ENCODE measurements around the gene ALG3. TPM values are rescaled to one million over a fixed set of nuclear protein-coding genes. Genes with fewer than 3 reads are reported as not detected.

The ALG3 gene
- total and polyA plus RNA-seq, 10 donors = 18.7 to 59.0 (median 25.7) TPM

GRCh38 chr3:184211718-184212117 lies 37.0 kb downstream of the ALG3 start:
- TF ChIP-seq CTCF (IDR thresholded peaks at IDR 0.05 in 8 of 11, conservative IDR thresholded peaks at IDR 0.05 in 3 of 11) (no peak), POLR2AphosphoS5 (IDR thresholded peaks at IDR 0.05) (no peak), POLR2A (IDR thresholded peaks at IDR 0.05) (no peak)
- DNase-seq = no peak
- H3K27ac ChIP-seq = no peak overlapping the region
- no peak overlapping the region for H3K4me3 ChIP-seq
- intact Hi-C loops (cut with DNase I; ENCODE audit: low total_unique reads) = no loop called here
- 76 to 84% (median 82%) methylated on average over 5 of the region's 5 CpGs for WGBS, 5 donors
- peaks cover 0 to 16% (median 0%) of the 10 kb centered on the region in 7 donors for H3K27me3 ChIP-seq (replicated peaks in 1 of 7)
- no peaks in the 10 kb centered on the region for H3K9me3 ChIP-seq
- no peaks in the 10 kb centered on the region for H3K4me1 ChIP-seq
- H3K36me3 ChIP-seq = no peaks in the 10 kb centered on the region

GRCh38 chr3:184211297-184211696 lies 37.5 kb downstream of the ALG3 start:
- 71 to 83% (median 73%) methylated on average over 5 of the region's 5 CpGs for WGBS, 5 donors
- TF ChIP-seq CTCF (IDR thresholded peaks at IDR 0.05 in 8 of 11, conservative IDR thresholded peaks at IDR 0.05 in 3 of 11) (no peak), POLR2AphosphoS5 (IDR thresholded peaks at IDR 0.05) (no peak), POLR2A (IDR thresholded peaks at IDR 0.05) (no peak)
- Histone ChIP-seq H3K9me3 (no peaks in the 10 kb centered on the region), H3K27me3 (replicated peaks in 1 of 7) (peaks cover 0 to 20% (median 0%) of the 10 kb centered on the region in 7 donors), H3K4me1 (no peaks in the 10 kb centered on the region), H3K36me3 (no peaks in the 10 kb centered on the region), H3K4me3 (no peak overlapping the region), H3K27ac (no peak overlapping the region)
- no peak for DNase-seq
- intact Hi-C loops (cut with DNase I; ENCODE audit: low total_unique reads) = no loop called here

- intact Hi-C loops (cut with DNase I; ENCODE audit: low total_unique reads) = no loop called here
- no peak overlapping the region for H3K4me3 ChIP-seq
- no peak overlapping the region for H3K27ac ChIP-seq
- TF ChIP-seq CTCF (IDR thresholded peaks at IDR 0.05 in 8 of 11, conservative IDR thresholded peaks at IDR 0.05 in 3 of 11) = no peak
- no peak for TF ChIP-seq POLR2A (IDR thresholded peaks at IDR 0.05)
- no peak for TF ChIP-seq POLR2AphosphoS5 (IDR thresholded peaks at IDR 0.05)
- H3K36me3 ChIP-seq = no peaks in the 10 kb centered on the region
- WGBS, 5 donors = 75 to 82% (median 78%) methylated on average over 11 of the region's 11 CpGs
- no peak for DNase-seq
- no peaks in the 10 kb centered on the region for H3K9me3 ChIP-seq
- H3K27me3 ChIP-seq (replicated peaks in 1 of 7) = peaks cover 0 to 30% (median 0%) of the 10 kb centered on the region in 7 donors
- H3K4me1 ChIP-seq = no peaks in the 10 kb centered on the region
These were observed 39.4 kb downstream of the ALG3 start for GRCh38 chr3:184209146-184209923.

- peaks cover 0 to 30% (median 0%) of the 10 kb centered on the region in 7 donors for H3K27me3 ChIP-seq (replicated peaks in 1 of 7)
- 75 to 85% (median 83%) methylated on average over 8 of the region's 8 CpGs for whole genome bisulfite sequencing, 5 donors
- H3K4me1 ChIP-seq = no peaks in the 10 kb centered on the region
- intact Hi-C loops (cut with DNase I; ENCODE audit: low total_unique reads) = no loop called here
- no peaks in the 10 kb centered on the region for H3K36me3 ChIP-seq
- DNase-seq = no peak
- TF ChIP-seq CTCF (IDR thresholded peaks at IDR 0.05 in 8 of 11, conservative IDR thresholded peaks at IDR 0.05 in 3 of 11) = no peak
- no peak for TF ChIP-seq POLR2A (IDR thresholded peaks at IDR 0.05)
- TF ChIP-seq POLR2AphosphoS5 (IDR thresholded peaks at IDR 0.05) = no peak
- no peaks in the 10 kb centered on the region for H3K9me3 ChIP-seq
- no peak overlapping the region for H3K4me3 ChIP-seq
- H3K27ac ChIP-seq = no peak overlapping the region
These were observed 45.2 kb downstream of the ALG3 start for GRCh38 chr3:184203526-184203925.

Data from spleen (tissue), 11 donors.